Epithelial cell of esophagus (primary cell): ENCODE results near the gene C11orf71.

ENCODE experiments used
- DNase-seq: peaks from one replicate; pipeline ENCODE4 v3.0.0; 2010; ENCODE audit warnings: low read depth
- H3K4me3 ChIP-seq: 2 replicates; pipeline ENCODE4 v1.5.1; 2011; ENCODE audit warnings: mild to moderate bottlenecking, low read length, control low read depth
- TF ChIP-seq, protein P1 (sequence below): IDR thresholded peaks from 2 replicates; pipeline ENCODE4 v1.5.1; 2011; ENCODE audit warnings: low read depth, mild to moderate bottlenecking, low read length, control low read depth, inconsistent platforms; ENCODE audit not compliant: insufficient read depth; ENCODE audit errors: missing control alignments

The C11orf71 gene

DNA sequence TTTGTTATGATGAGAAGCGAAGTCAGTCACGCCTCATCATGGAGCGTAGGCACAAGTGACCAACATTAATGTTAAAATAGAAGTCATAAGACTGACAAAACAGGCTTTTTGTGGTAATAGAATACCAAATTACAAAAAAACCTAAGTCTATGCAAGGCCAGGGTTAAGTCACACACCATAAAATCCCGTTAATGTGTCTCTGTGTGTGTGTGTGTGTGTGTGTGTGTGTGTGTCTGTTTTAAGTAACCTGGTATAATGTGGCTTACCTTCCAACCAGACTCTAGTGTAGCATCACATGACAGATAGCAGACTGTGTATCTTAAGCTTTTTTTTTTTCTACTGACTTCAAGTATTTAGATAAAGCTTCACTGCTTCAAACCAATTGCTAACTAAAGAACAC lies 38.0 kb downstream of the C11orf71 start:
- no peak for DNase-seq
- TF ChIP-seq, protein P1, sequence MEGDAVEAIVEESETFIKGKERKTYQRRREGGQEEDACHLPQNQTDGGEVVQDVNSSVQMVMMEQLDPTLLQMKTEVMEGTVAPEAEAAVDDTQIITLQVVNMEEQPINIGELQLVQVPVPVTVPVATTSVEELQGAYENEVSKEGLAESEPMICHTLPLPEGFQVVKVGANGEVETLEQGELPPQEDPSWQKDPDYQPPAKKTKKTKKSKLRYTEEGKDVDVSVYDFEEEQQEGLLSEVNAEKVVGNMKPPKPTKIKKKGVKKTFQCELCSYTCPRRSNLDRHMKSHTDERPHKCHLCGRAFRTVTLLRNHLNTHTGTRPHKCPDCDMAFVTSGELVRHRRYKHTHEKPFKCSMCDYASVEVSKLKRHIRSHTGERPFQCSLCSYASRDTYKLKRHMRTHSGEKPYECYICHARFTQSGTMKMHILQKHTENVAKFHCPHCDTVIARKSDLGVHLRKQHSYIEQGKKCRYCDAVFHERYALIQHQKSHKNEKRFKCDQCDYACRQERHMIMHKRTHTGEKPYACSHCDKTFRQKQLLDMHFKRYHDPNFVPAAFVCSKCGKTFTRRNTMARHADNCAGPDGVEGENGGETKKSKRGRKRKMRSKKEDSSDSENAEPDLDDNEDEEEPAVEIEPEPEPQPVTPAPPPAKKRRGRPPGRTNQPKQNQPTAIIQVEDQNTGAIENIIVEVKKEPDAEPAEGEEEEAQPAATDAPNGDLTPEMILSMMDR = no peak

DNA sequence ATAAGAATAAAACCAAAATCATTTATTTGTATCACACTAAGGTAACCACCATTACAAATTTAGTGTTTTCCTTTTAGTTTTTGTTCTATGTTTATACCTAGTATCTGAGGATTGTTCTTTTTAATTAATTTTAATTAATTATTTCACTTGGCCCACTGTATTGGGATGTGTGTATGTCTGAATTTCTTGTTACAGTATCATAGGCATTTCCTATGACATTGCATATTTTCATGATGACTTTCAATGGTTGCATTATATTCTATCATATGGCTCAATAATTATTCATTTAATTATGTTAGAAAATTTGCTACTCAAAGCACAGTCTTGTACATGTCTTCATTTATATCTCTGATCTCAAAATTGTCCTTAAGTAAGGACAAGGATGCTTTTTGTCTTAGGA lies 41.0 kb downstream of the C11orf71 start:
- TF ChIP-seq, protein P1 = no peak
- H3K4me3 ChIP-seq = no peak overlapping the region
- peak; percentile 49 for DNase-seq

More for the DNA sequence above, 38.0 kb downstream of the C11orf71 start:
- H3K4me3 ChIP-seq = no peak overlapping the region

DNA sequence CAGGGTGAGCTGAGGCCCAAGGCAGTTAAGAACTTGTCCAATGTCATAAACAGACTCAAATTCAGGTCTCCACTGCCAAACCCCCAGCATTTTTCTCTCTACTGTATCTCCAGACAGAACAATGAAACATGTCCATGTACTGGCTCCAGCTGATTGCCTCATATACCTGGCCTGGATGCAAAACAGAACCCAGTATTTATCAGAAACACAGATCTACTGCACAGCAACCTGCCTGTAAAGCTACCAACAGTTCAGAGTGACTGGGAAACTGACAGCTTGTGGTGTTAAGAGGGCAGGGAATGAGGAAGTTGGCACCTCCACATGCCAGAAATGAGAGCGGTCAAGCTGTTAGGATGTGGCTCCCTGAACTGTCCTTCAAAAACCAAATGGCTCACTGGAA lies 41.6 kb downstream of the C11orf71 start:
- H3K4me3 ChIP-seq = no peak overlapping the region
- TF ChIP-seq, protein P1 = no peak
- peak; percentile 16 for DNase-seq

DNA sequence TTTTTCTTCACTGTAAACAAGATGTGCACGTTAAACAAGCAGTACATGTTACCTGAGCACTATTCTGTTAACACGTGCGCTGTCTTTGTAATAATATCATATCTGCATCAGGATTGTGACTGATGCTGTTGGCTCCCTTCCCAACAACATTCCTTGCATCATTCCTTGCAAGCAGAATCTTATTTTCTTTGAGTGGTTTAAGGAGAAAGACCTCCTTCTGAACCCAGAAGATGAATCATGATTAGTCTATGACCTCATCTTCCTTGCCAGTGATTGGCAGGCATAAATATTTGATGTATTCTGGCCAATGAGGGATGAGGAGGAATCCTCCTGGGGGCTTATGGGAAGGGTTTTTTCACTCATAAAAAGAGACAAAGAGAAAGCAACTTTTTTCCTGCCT lies 46.2 kb downstream of the C11orf71 start:
- peak; percentile 98 for DNase-seq
- TF ChIP-seq, protein P1 = no peak
- no peak overlapping the region for H3K4me3 ChIP-seq

DNA sequence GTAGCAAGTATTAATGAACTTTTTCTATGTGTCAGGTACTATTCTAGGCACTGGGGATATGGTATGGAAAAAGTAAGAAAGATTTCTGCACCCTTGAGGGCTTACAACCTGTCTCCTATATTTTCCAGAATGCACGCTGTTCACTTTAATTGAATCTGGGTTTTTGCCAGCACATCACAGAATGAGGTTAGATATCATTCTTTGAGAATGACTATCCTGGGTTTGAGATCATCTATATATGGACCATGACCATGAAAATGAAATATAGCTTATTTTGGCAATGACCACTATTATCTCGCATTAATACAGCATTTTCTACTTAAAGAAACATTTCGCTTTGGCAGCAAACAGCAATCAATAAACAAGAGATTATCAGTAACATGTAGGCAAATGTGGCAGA lies 46.9 kb downstream of the C11orf71 start:
- TF ChIP-seq, protein P1 = no peak

DNA sequence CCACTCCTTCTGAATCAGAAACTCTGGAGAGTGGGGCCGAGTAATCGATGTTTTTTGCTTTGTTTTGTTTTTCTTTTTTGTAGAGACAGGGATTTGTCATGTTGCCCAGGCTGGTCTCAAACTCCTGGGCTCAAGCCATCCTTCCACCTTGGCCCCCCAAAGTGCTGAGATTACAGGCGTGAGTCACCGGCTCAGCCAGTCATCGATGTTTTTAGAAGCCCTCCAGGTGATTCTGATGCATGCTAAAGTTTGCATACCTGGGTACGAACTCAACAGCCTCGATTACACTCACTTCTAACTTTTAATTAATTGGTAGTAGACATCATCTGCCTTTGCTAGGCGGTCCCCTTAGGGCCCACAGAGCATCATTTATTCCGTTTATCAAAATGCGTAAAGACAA lies 50.3 kb downstream of the C11orf71 start:
- no peak overlapping the region for H3K4me3 ChIP-seq
- TF ChIP-seq, protein P1 = no peak
- DNase-seq = peak; percentile 59

More for the DNA sequence above, 46.9 kb downstream of the C11orf71 start:
- H3K4me3 ChIP-seq = no peak overlapping the region
- DNase-seq = no peak
